Neutrophil (primary cell): ENCODE data around the gene APBA2.

Experiments
- H3K27ac ChIP-seq: fragments of 200-600 bp; sonication (generic); 2 replicates; pipeline ENCODE4 v1.5.1; 2016; ENCODE audit warnings: mild to moderate bottlenecking, moderate library complexity
- H3K27me3 ChIP-seq: fragments of 200-600 bp; sonication (generic); 2 replicates; pipeline ENCODE4 v1.6.0; 2016; ENCODE audit warnings: mild to moderate bottlenecking
- H3K36me3 ChIP-seq: fragments of 200-600 bp; sonication (generic); 2 replicates; pipeline ENCODE4 v1.5.1; 2017
- H3K4me1 ChIP-seq, 2 experiments: fragments of 200-600 bp in 1 of 2; sonication (generic) in 1 of 2; 1 replicate in 1 of 2; 2 replicates in 1 of 2; pipeline versions ENCODE4 v1.5.1 to v1.6.1; 2013 to 2016; ENCODE audit warnings: low read depth in 1 of 2, low read length in 1 of 2, mild to moderate bottlenecking in 1 of 2, moderate library complexity in 1 of 2; ENCODE audit not compliant: control insufficient read depth in 1 of 2, insufficient read depth in 1 of 2
- H3K4me3 ChIP-seq, 2 experiments: fragments of 200-600 bp in 1 of 2; sonication (generic) in 1 of 2; 1 replicate in 1 of 2; 2 replicates in 1 of 2; pipeline ENCODE4 v1.5.1; 2013 to 2016; ENCODE audit warnings: low read depth in 1 of 2, low read length in 1 of 2, mild to moderate bottlenecking in 1 of 2, moderate library complexity in 1 of 2
- H3K9me3 ChIP-seq: fragments of 200-600 bp; sonication (generic); 2 replicates; pipeline ENCODE4 v1.5.1; 2016
- CTCF ChIP-seq: fragments of 200-600 bp; sonication (generic); IDR thresholded peaks from 2 replicates; pipeline ENCODE4 v1.5.1; 2016; ENCODE audit warnings: antibody characterized with exemption

APBA2 gene

GRCh38 chr15:29064290-29064689 lies 178.5 kb downstream of the APBA2 start:
- Histone ChIP-seq H3K27me3 (no peaks in the 10 kb centered on the region), H3K9me3 (no peaks in the 10 kb centered on the region), H3K4me3 (no peak overlapping the region), H3K36me3 (no peaks in the 10 kb centered on the region), H3K27ac (no peak overlapping the region), H3K4me1 (no peaks in the 10 kb centered on the region)
- no peak for TF ChIP-seq CTCF

- no peaks in the 10 kb centered on the region for H3K9me3 ChIP-seq
- no peaks in the 10 kb centered on the region for H3K4me1 ChIP-seq
- no peak overlapping the region for H3K27ac ChIP-seq
- no peaks in the 10 kb centered on the region for H3K27me3 ChIP-seq
- no peak for TF ChIP-seq CTCF
- no peak overlapping the region for H3K4me3 ChIP-seq
- H3K36me3 ChIP-seq: no peaks in the 10 kb centered on the region
Measured at GRCh38 chr15:29064731-29065130, 179.0 kb downstream of the APBA2 start.

GRCh38 chr15:29065571-29065970 lies 179.8 kb downstream of the APBA2 start:
- Histone ChIP-seq H3K27me3 (no peaks in the 10 kb centered on the region), H3K36me3 (no peaks in the 10 kb centered on the region), H3K4me3 (no peak overlapping the region), H3K4me1 (no peaks in the 10 kb centered on the region), H3K9me3 (no peaks in the 10 kb centered on the region), H3K27ac (no peak overlapping the region)
- TF ChIP-seq CTCF: no peak

- H3K27ac ChIP-seq: no peak overlapping the region
- no peak for TF ChIP-seq CTCF
- H3K4me1 ChIP-seq: no peaks in the 10 kb centered on the region
- no peaks in the 10 kb centered on the region for H3K27me3 ChIP-seq
- no peaks in the 10 kb centered on the region for H3K9me3 ChIP-seq
- no peaks in the 10 kb centered on the region for H3K36me3 ChIP-seq
- H3K4me3 ChIP-seq: no peak overlapping the region
Measured at GRCh38 chr15:29066310-29066709, 180.5 kb downstream of the APBA2 start.

GRCh38 chr15:29066838-29067237 lies 181.1 kb downstream of the APBA2 start:
- H3K4me3 ChIP-seq: no peak overlapping the region
- H3K9me3 ChIP-seq: no peaks in the 10 kb centered on the region
- H3K27me3 ChIP-seq: no peaks in the 10 kb centered on the region
- H3K36me3 ChIP-seq: no peaks in the 10 kb centered on the region
- no peaks in the 10 kb centered on the region for H3K4me1 ChIP-seq
- no peak for TF ChIP-seq CTCF
- no peak overlapping the region for H3K27ac ChIP-seq

- no peaks in the 10 kb centered on the region for H3K27me3 ChIP-seq
- no peak for TF ChIP-seq CTCF
- H3K9me3 ChIP-seq: no peaks in the 10 kb centered on the region
- H3K27ac ChIP-seq: no peak overlapping the region
- no peak overlapping the region for H3K4me3 ChIP-seq
- no peaks in the 10 kb centered on the region for H3K4me1 ChIP-seq
- no peaks in the 10 kb centered on the region for H3K36me3 ChIP-seq
Measured at GRCh38 chr15:29067949-29068348, 182.2 kb downstream of the APBA2 start.
